Right hindlimb (tissue), 1 donor: ENCODE measurements around the gene CXXC5.

ENCODE experiments used
- DNase-seq: peaks from one replicate; pipeline ENCODE4 v3.0.0-alpha.2; 2018

The CXXC5 gene

DNA sequence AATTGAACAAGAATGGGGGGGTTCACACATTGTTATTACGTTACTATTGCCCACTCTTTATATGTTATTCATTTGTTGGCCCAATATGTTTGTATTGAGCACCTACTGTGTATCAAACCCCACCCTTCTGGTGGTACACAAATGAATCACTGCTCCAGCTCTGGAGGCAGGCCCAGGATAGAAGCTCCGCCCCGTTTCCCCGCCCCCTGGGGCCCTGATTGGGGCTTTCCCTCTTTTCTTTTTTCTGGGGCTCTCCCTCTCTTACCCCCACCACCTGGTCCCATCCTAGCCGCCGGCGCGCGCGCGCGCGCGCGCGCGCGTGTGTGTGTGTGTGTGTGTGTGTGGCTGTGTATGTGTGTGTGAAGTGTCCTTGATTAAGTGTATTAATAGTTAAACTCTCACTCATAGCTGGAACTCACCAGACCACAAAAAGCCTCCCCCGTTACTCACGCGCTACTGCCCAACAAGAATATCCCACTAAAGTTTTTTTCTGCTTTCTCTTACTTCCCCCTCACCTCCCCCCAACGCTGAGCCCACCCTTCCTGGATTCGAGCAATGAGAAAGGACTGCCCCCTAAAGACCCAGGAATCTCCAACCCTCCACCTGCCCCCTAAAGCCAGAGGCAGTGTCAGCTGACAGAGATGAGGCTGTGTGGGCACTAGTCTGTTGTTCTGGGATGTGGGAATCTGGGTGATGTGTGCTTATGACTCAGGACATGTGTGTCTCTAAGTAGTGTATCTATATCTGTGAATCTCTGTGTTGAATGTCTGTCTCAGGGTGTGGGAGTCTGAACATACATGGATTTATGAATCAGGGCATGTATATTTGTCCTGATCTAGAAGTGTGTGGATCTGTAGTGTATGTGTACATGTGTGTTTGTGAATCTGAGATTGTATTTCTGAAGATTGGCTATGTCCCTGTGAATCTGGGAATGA lies 4.0 kb downstream of the CXXC5 start:
- DNase-seq, result peak; percentile 82

DNA sequence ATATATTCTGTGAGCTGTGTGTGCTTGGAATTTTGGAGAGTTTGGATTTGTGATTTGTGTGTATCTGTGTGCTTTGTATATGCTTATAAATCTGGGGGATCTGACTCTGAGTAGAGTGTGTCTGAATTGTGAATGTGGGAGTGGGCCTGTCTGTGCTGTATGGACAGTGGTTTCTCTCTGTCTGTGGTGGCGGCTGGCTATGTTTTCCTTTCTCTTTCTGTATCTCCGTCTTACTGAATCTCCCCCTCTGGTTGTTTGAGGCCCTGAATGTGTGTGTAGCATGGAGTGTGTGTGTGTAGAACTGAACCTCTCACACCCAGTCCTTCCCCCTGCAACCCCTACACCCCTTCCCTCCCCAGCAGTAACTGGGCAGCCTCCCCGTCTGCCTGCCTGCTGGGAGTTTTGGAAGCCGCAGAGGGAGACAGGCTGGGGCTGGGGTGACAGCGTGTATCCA lies 4.7 kb downstream of the CXXC5 start:
- no peak for DNase-seq

DNA sequence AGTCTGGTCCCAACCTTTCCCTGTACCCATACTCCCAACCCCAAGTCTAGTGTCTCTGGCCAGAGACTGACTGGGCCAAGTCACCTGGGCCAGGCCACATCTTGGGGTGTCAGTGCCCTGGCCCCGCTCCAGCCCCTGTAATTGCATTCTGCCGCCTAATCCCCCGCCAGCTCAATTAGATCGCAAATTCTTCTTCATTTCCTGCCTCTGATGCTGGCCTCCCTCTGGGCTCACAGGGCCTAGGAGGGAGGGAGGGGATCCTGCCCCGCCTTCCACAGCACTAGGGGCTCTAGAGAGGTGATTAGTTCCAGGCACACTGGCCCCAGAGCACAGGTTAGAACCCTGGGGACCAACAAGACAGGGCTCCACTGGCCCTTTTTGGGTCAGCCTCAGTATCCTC lies 5.5 kb downstream of the CXXC5 start:
- no peak for DNase-seq

DNA sequence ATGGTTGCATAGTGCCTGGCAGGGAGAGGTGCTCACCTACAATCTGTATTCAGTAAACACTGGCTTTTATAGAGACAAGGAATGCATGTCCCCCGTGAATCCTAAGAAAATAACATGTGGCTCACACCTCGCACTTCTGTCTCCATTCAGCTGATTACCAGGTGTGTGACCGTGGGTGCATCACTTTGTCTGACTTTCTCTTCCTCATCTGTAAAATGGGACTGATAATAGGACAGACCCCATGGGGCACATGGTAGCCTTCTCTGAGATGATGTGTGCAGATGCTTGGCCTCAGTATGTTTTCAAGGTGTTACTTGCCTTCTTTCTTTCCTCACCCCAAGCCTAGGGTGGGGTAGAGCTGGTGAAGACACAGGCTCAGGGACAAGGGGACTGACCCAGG lies 6.3 kb downstream of the CXXC5 start:
- no peak for DNase-seq

DNA sequence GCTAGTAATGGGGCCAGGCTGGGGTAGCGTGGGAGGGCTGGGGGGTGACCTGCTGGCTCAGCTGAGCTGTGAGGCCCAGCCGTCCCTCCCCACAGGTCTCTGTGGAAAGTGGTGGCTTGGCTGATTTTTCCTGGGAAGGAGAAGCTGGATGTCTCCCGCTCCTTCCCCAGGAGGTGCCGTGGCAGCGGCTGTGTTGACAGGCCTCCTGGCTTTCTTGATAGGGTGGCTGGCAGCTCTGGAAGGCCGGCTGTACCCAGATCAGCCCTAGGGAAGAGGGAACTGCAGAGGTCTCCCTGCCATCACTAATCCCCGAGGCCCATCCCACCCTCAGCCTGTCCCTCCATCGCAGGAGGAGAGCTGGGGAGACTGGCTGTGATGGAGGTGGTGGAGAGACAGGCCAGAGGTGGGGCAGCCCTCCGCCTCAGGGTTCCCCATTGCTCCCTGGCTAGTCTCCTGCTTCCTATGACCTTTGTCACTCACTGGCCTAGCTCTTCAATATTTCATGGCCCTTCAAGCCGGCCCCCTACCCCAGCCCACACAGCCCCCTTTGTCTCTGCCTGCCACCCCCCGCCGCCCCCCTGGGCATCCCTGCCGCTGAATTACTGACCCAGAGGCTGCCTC lies 6.8 kb downstream of the CXXC5 start:
- no peak for DNase-seq

DNA sequence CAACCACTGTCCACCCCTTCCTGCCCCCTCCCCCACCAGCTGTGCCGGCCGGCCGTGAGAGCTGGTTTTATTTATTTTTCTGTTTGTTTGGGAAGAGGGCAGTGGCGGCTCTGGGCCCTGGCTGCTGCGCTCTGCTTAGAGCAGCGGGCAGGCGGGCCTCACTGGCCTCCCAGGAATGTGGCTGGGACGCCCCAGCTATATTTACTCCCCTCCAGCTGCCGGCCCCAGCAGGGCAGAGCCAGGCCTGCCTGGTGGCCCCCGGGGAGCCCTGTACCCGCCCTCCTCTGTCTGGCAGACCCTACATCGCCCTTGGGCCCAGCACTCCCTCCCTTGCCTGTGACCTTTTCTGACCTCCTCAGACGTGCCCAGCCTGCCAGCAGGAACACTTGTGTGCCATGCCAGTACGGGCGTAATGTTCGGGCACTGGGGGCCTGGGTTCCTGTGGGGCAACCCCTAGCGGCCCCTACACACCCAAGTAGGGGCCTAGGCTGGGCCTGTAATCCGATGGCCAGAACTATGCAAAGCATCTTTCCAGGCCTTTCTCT lies 7.7 kb downstream of the CXXC5 start:
- DNase-seq, result peak; percentile 76

DNA sequence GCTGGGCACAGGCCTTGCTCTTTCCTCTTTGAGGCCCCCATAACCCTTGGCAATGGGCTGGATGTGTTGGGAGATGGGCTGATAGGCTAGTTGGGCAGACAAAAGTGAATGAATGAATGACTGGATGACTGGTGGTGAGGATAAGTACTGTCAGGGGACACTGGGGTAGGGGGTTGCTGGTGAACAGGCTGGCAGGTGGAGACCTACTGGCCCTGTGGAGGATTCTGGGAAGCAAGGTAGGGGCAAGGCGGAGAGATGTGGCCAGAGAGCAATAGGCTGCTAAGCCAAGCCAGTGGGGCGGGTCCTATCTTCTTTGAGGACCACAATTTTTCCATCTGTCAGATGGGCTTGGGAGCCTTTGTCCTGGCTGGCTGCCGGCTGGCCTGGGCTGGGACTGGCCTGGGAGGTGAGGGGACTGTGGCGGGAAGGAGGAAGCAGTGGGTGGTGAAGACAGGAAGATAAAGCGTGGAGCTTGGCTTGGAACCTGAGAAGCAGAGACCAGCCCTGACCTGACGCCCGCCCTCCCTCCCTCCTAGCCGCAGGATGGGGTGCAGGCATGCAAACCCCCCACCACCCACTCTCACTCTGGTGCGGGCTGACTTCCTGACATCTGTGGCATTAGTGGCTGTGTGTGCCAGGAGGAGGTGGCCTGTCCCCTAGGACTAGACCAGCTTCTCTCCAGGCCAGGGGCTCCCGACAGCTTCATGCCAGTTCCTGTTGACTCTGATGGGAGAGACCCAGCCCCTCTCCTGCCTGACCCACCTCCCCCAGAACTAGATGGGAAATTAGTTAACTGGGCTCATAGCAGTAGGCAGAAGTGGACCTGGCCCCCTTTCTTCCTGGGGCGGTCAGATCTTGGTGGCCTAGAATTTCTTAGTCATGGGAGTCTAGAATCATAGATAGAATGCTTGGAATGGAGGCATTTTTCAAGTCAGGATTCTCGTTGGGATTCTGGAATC lies 9.5 kb downstream of the CXXC5 start:
- no peak for DNase-seq

DNA sequence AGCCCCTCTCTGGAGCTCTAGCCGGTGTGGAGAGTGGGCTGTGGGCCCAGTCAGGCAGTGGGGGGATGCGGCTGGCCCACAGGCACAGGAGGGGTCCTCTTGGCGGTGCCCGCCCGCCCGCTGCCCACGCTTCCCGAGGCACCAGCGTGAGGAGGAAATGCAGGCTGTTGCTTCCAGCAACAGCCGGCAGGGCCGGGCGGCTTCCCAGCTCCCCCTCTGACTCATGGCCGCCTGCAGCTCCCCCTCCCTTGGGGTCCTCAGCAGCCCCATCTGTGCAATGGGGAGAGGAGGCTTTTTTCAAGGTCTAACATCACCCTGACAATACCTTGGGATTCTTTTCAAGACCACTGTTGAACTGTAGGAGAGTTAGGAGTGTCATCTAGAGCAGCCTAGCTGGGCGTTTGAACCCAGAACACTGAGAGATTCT lies 10.4 kb downstream of the CXXC5 start:
- DNase-seq, result no peak

DNA sequence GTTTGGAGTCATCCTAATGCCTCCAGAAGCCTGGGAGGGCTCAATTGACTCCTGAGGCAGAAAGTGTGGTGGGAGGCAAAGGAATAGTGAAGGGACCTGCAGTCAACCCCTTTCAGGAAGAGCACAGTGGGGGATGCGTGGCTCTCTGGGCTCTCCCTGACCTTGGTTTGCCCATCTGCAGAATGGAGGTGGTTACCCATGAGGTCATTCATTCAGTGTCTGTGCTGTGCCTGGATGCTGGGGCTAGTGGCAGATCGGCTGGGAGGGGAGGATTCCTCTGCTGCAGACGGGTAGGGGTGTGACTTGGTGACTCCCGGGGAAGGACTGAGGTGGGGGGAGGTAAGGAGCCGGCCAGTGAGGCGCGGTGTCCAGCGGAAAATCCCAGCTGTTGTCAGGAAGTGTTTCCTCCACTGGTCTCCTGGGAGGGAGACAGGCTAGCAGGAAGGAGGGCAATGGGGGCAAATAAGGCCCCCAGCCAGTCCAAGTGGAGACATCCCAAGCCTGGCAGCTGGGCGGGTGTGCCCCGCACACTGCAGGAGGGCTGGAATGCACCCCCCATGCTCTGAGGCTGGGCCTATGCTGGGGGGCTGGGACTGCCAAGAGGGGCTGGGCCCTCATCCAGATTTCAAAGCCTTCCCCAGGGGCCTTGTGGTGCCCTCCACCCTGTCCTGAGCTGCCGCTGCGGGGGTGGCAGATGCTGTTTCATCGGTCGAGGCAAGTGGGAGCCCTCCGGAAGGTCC lies 10.9 kb downstream of the CXXC5 start:
- peak; percentile 75 for DNase-seq

DNA sequence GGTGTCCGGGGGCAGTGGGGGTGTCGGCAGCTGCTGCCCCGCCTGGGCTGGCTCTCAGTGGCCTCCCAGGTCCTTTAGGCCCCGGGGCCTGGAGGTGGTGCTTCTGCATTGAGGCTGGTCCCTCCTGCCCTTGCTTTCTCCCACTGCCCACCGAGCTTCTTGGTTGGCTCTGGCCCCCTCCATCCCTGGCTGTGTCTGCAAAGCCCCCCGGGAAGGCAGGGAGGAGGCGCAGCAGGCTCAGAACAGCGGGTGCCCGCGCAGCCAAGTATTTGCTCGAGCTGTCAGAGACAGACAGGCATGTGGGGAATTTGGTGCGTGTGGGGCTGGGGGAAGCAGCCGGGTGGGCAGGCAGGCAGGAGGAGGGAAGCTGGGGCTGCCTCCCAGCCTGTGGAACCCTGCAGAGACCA lies 11.5 kb downstream of the CXXC5 start:
- peak; percentile 78 for DNase-seq

DNA sequence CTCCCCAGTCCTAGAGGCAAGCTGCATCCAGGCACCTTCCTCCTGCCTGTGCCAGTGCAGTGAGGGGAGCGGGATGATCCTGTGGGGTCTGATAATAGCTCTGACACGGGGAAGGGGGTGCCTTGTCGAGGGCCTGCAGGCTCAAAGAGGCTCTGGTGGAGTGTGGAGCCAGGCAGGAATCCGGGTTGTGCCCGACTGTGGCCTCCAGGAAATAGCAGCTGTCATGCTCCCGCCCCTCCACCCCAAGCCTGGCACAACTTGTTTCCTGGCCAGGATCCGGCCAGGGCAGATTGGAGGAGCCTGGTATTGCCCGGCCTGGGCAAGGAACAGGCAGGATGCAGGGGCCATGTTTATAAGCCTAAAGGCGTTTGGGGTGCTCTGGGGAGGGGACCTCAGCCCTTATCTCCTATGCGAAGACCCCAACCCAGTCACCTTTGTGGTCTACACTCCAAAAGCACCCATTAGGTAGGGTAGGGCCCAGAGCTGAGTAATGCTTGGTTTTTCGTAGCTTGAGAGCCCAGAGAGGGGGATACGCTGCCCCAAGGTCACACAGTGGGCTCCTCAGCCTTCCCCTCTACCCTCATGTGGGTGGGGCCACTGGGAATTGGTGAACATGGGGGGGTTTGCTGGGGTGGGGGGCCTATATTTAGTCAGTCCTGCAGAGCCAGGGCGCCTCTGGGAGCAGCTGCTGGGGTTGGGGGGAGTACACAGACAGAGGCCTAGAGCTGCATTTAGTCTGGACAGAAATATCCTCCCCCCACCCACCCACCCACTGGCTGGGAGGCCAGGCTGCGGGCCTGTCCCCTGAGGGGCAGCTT lies 12.2 kb downstream of the CXXC5 start:
- peak; percentile 83 for DNase-seq

DNA sequence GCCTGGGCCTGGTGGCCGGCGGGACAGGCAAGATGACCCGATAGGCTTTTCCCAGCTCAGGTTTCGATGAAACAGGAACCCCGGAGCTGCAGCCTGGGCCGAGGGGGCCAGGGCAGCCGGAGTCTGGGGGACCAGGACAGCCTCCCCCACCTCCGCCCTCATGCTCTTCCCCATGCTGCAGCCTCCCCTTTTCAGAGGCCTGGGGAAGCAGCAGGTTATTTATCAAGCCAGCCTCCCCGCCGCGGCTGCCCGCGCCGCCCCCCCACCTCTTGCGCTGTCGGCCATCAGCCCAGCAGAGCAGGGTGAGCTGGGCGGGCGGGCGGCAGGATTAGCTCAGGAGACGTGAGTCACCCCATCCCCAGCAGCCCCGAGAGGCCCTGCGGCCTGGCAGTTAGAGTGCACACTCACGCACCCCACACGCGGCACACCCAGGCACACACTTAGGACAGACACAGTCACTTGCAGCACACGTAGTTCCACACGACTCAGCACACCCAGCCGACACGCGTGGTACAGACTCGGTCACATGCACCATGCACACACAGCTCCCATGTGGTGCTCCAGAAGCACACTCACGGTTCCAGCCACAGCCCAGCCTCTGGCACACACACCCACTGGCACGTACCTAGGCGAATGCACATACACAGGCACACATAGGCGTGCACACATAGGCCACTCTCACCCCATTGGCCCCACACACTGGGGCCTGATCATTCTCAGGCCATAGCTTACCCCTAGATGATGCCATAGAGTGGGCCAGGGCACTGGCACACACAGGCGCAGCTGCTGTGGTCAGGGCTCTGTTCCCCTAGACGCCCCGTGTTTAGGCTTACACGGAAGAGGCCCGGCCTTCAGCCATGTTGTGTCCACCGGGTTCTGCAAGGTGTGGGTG lies 13.0 kb downstream of the CXXC5 start:
- peak; percentile 64 for DNase-seq

DNA sequence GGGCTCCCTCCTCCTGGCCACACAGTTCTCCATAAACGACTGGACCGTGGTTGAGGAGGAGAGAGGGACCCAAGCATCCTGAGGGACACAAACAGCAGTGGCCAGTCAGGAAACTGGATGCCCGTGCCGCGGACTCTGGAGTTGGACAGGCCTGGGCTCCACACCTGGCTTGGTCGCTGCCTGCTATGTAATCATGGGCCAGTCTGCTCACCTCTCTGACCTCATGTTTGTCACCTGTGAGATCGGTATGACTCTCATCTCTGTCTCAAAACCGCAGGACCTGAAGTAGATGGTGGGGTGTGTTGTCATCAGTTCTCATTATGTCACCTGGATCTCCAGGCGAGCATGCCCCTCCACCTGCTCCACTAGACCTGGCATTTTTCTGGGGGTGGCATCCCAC lies 14.5 kb downstream of the CXXC5 start:
- DNase-seq, result no peak

DNA sequence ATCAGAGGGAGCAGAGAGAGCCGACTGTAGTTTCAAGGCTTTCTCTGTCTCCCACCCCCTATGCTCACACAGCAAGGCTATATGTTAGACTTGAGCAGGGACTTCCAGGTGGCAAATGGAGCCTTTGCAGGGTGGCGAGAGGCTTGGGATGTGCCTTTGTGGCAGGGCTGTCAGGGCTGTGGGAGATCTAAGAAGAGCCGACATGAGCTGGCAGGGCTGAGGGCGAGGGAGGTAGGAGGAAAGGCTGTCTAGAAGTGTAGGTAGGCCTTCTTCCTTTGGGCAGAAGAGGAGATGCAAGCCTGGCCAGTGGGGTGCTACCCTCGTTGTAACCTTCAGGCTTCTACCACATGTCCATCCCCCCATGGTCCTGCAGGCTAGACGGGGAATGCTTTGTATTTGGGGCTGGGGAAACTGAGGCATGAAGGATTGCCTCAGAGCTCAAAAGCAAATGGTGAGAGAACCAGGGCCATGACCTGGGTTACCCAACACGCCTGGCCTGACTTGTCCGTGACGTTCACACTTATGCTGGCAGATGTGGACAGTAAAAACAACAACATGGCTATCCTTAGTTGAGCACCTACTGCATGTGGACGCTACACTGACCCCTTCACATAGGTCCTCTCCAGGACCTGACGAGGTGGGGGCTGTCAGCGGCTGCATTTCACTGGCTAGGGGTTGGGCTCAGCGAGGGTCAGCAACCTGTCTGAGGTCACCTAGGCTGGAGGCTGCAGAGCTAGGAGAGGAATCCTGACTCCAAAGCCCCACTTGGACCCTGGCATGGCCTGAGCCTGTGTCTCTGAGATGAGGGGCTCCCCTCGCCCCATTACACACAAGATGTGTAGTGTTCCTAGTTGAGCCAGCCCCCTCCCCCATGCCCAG lies 15.3 kb downstream of the CXXC5 start:
- DNase-seq, result no peak

DNA sequence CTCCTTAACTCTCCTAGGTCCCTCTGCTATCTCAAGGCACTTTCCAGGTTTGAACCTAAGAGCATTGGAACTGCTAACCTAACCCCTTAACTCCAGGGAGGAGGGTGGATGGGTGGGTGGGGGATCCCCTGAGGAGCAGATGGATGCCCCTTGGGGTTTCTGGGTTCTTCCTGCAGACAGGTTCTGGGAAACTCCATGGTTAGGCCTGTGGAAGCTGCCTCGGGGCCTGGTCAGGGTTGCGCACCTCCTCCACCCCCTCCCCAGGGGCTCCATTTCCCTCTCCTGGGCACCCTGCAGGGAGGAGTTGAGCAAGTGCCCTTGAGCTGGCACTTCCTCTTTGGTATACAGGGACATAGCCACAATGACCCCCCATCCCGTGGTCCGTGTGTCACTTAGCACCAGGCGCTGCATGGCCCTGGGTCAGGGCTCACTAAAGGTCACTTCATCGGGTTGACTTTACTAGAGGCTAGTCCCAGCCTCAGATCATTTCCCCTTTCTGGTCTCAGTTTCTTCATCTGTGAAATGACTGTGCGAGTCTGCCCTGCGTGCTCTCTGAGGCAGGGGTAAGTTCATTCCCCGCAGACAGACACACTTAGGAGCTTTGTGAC lies 16.0 kb downstream of the CXXC5 start:
- DNase-seq, result no peak

DNA sequence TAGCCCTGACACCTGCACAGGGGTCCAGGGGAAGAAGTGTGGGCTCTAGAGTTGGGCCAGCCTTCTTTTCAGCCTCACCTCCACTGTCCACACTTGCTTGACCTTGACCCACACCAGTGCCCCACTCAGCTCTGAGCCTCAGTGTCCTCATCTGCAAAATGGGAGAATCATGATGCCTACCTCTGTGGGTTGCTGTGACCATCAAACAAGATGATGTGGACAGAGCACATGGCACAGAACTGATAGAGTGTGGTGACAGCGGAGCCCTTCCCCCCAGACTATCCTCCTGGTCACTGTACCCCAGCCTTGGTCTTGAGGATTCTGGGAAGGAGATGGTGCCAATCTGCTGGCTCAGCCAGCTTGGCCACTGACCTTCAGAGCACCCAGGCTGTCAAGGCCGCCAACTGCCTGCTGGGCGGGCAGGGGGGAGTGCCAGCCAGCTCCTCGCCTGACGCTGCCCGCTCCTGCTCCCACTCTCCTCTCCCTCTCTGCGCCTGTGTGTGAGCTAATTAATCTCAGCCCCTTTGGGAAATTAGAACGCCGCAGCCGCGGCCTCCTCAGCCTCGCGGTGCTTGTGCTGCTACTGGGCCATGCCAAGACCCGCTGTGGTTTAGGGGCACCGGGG lies 16.7 kb downstream of the CXXC5 start:
- no peak for DNase-seq

DNA sequence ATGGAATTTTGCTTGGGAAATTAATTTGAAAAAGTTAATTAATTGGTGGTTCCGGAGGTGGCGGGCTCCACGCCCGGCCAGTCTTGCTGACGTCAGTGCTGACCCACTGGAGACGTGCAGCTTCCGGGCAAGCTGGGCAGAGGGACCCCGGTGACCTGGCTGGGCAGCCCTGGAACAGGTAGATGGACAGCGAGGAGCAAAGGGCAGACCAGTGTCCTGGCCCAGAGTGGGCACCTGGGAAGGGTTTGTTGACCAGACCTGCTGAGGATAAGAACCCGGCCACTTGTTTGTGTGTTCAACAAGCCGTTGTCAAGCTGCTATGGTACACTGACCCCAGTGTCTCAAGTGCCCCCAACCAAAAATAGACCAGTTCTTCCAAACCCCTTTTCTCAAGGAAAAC lies 17.5 kb downstream of the CXXC5 start:
- DNase-seq, result no peak

DNA sequence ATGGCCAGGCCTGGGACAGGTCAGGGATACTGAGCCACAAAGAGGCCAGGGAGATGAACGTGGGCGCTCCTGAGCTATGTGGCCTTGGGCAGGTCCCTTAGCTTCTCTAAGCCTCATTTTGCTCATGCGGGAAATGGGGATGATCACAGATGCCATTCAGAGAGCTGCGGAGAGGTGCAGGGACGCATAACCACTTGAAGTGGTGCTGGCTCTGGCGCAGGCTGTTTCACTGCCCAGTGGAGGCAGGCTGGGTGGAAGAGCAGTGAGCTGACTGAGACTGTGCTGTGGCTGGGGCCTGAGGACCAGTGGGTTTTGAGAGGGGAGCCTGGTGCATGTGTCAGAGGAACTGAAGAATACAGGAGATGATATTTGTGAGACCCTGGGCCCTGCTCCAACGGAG lies 18.4 kb downstream of the CXXC5 start:
- DNase-seq, result no peak
